ENCODE data around the gene PARD6G.

PARD6G gene

DNA sequence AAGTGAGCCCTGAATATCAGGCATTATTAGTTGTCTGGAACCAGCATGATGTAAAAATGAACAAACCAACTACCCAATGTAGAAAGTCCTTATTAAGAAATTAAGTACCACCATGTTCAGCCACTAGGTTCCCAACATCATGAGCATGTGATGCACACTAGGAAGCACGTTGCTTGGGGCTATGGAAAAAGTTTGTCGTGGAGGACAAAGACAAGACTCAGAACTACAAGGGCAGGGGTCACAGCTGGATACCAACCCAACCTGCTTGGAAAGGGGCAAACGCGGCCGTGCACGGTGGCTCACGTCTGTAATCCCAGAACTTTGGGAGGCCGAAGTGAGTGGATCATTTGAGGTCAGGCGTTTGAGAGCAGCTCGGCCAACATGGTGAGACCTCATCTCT is 74.3 kb downstream of the PARD6G start:
- H3K27ac ChIP-seq = no peak overlapping the region
- TF ChIP-seq ZFX (IDR thresholded peaks at IDR 0.05) = no peak
- TF ChIP-seq, protein P1, sequence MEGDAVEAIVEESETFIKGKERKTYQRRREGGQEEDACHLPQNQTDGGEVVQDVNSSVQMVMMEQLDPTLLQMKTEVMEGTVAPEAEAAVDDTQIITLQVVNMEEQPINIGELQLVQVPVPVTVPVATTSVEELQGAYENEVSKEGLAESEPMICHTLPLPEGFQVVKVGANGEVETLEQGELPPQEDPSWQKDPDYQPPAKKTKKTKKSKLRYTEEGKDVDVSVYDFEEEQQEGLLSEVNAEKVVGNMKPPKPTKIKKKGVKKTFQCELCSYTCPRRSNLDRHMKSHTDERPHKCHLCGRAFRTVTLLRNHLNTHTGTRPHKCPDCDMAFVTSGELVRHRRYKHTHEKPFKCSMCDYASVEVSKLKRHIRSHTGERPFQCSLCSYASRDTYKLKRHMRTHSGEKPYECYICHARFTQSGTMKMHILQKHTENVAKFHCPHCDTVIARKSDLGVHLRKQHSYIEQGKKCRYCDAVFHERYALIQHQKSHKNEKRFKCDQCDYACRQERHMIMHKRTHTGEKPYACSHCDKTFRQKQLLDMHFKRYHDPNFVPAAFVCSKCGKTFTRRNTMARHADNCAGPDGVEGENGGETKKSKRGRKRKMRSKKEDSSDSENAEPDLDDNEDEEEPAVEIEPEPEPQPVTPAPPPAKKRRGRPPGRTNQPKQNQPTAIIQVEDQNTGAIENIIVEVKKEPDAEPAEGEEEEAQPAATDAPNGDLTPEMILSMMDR (conservative IDR thresholded peaks at IDR 0.05) = no peak

DNA sequence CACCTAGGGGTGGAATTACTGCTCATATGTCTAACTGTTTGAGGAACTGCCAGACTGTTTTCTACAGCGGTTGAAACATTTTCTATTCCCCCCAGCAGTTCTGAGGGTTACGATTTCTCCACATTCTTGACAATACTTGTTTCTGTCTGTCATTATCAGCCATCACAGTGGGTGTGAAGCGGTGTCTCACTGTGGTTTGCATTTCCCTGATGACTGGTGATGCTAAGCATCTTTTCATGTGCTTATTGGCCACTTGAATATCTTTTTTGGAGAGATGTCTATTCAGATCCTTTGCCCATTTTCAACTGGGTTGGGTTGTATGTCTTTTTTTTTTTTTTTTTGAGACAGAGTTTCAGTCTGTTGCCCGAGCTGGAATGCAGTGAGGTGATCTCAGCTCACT is 75.3 kb downstream of the PARD6G start:
- TF ChIP-seq, protein P1 (conservative IDR thresholded peaks at IDR 0.05) = no peak
- TF ChIP-seq ZFX (IDR thresholded peaks at IDR 0.05) = no peak
- no peak overlapping the region for H3K27ac ChIP-seq

DNA sequence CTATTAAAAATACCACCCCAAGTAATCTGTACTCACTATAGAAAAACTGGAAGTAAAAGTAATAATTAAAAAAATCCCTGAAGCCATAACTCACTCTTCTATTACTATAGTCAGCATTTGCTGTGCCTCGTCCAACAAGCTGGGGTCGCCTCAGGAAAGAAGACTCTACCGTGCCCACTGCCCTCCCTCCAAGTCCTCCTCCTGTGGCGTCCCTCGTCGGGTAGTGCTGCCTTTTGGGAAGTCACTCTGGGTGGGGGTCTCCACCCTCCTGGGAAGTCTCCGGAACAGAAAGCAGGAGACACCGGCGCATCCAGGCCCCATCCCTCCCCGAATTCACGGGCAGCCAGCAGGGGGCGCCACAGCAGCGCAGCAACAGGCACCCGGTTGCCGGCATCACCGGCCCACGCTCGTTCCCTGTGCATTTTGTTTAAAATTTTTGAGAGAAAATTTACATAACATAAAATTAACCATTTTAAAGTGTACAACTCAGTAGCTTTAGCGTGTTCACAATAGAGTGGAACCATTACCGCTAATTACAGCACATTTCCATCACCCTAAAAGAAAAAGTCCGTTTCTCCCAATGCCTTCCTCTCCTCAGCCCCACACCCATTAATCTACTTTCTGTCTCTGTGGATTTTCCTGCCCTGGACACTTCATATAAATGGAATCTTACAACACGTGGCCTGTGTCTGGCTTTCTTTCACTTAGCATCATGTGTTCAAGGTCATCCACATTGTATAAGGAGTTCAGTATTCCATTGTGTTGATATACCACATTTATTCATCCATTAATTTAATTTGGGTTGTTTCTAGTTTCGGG is 76.1 kb downstream of the PARD6G start:
- TF ChIP-seq ZFX (IDR thresholded peaks at IDR 0.05) = no peak
- TF ChIP-seq, protein P1 (conservative IDR thresholded peaks at IDR 0.05) = peak; percentile 97
- H3K27ac ChIP-seq = no peak overlapping the region

DNA sequence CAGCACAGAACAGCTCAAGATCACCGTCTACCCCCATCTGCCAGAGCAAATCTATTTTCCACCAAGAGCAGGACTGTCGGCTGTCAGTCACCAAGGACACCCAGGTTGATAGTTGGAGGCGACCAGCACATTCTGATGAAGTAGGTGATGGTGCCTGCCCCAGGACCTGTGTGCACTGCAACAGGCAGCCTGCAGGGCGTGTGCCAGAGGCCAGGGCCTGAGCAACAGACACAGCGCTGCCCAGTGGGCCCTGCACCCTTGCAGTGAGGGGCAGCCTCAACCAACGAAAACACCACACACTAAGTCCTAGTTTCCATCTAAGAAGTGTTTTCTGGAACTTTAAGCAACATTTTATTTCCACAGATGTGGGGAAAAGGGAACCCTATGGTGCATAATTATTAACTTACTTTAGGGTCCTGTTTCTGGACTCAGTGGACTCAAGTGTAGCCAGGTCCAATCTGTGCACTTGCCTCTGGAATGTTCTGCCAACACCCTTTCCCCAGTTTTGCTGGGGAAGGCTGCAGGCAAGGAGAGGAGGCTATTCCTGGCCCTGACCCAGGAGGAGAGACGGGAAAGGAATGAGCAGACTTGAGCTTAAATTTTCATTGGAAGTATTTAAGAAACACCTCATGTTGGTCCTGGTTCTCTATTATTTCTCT is 76.8 kb downstream of the PARD6G start:
- TF ChIP-seq, protein P1 (conservative IDR thresholded peaks at IDR 0.05) = no peak
- no peak for TF ChIP-seq ZFX (IDR thresholded peaks at IDR 0.05)
- H3K27ac ChIP-seq = no peak overlapping the region

DNA sequence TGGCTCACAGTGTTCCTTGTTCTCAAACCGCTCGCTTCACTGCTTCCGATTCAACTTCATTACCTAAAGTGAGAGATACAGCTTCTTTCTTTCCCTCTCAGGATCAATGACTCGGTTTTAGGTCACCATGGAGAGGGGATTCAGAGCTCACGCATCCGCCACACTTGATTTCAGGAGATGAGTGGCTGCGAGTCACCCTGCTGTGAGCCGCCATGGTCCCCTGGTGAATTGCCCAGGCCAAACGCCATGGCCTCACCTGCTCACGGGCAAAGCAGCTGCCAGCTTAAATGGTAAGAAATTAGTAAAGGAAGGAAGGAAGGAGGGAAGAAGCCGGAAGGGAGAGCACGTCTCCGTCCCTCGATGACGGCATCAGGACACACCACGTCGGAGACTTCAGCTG is 77.7 kb downstream of the PARD6G start:
- no peak overlapping the region for H3K27ac ChIP-seq

DNA sequence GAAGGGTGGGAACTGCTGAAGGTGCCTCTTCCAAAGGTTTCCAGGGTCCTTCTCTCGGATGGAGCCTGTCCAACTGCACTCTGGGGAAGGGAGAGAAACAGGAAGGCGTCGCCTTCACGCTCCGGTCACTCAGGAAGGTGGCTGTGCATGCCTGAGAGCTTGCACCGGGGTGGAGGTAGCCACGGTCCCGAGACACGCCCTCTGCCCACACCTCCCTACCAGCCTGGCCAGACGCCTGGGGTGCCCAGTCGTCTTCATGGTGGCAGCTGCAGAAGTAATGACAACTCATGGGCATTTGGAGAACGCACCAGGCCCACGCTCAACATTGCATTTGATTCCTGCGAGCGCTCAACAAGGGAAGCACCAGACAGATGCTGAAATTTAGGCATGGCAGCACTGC is 78.3 kb downstream of the PARD6G start:
- H3K27ac ChIP-seq = no peak overlapping the region
- TF ChIP-seq ZFX (IDR thresholded peaks at IDR 0.05) = no peak
- TF ChIP-seq, protein P1 (conservative IDR thresholded peaks at IDR 0.05) = no peak

More for the DNA sequence above, 77.7 kb downstream of the PARD6G start:
- TF ChIP-seq ZFX (IDR thresholded peaks at IDR 0.05) = no peak
- TF ChIP-seq, protein P1 (conservative IDR thresholded peaks at IDR 0.05) = no peak

DNA sequence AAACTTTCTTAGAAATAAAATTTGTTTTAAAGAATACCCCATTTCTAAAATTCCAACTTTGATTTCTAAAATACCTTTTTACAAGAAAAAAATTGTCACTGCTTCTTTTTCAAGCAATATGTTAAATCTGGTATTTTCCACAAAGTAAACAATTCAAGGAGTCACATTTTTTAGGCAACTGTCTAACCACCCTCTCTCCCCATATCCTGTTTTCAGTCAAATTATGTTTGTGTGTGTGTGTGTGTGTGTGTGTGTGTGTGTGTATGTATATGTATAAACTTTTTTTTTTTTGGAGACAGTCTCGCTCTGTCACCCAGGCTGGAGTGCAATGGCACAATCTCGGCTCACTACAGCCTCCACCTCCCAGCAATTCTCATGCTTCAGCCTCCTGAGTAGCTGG is 79.0 kb downstream of the PARD6G start:
- TF ChIP-seq ZFX (IDR thresholded peaks at IDR 0.05) = no peak
- TF ChIP-seq, protein P1 (conservative IDR thresholded peaks at IDR 0.05) = no peak
- no peak overlapping the region for H3K27ac ChIP-seq
